Effector memory CD8-positive, alpha-beta T cell (primary cell): Measurements from ENCODE around the gene TCAP.

ENCODE experiments used
- ATAC-seq: fragments of 150-1000 bp; cut with Tn5 transposase; replicated peaks from 2 replicates; pipeline ENCODE4 v1.10.0; 2021; ENCODE audit warnings: mild to moderate bottlenecking, moderate library complexity
- DNase-seq, 3 experiments: peaks; one replicate each; pipeline ENCODE4 v3.0.0; 2021
- H3K27ac Mint-ChIP-seq, 2 donors: one replicate each; pipeline ENCODE4 v1.8.0; 2022; ENCODE audit warnings: mild to moderate bottlenecking in 2 of 2, mixed read lengths in 2 of 2, moderate library complexity in 2 of 2
- H3K27me3 Mint-ChIP-seq, 2 donors: one replicate each; pipeline ENCODE4 v1.8.0; 2022; ENCODE audit warnings: mixed read lengths in 2 of 2
- H3K36me3 Mint-ChIP-seq: one replicate; pipeline ENCODE4 v1.8.0; 2022; ENCODE audit warnings: mild to moderate bottlenecking, moderate library complexity, mixed read lengths; ENCODE audit not compliant: insufficient read depth
- H3K4me1 Mint-ChIP-seq, 2 donors: one replicate each; pipeline ENCODE4 v1.8.0; 2022; ENCODE audit warnings: low read depth in 2 of 2, mixed read lengths in 2 of 2
- H3K4me3 Mint-ChIP-seq, 2 donors: one replicate each; pipeline ENCODE4 v1.8.0; 2022; ENCODE audit warnings: mild to moderate bottlenecking in 2 of 2, mixed read lengths in 2 of 2, moderate library complexity in 2 of 2
- H3K9me3 Mint-ChIP-seq, 2 donors: one replicate each; pipeline ENCODE4 v1.8.0; 2022; ENCODE audit warnings: mixed read lengths in 2 of 2

TCAP gene

DNA sequence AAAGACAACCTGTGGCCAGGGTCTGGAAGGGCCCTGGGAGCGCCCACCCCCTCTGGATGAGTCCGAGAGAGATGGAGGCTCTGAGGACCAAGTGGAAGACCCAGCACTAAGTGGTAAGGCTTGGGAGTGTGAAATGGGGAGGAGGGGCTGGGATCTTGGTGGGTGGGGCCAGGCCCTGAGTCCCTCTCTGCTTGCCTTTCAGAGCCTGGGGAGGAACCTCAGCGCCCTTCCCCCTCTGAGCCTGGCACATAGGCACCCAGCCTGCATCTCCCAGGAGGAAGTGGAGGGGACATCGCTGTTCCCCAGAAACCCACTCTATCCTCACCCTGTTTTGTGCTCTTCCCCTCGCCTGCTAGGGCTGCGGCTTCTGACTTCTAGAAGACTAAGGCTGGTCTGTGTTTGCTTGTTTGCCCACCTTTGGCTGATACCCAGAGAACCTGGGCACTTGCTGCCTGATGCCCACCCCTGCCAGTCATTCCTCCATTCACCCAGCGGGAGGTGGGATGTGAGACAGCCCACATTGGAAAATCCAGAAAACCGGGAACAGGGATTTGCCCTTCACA is 29.5 kb upstream of the TCAP start:
- Mint-ChIP-seq H3K27me3 (peaks cover 15 to 18% of the 10 kb centered on the region in 2 donors), H3K9me3 (no peaks in the 10 kb centered on the region), H3K36me3 (no peaks in the 10 kb centered on the region), H3K27ac (peak overlapping the region; percentile 73 to 93), H3K4me1 (peaks cover 34 to 37% of the 10 kb centered on the region in 2 donors), H3K4me3 (peak overlapping the region; percentile 86 to 93)
- no peak for DNase-seq
- ATAC-seq: no peak

- peaks cover 43 to 44% of the 10 kb centered on the region in 2 donors for H3K4me1 Mint-ChIP-seq
- no peaks in the 10 kb centered on the region for H3K36me3 Mint-ChIP-seq
- H3K27ac Mint-ChIP-seq: peak overlapping the region; percentile 73 to 93
- H3K9me3 Mint-ChIP-seq: no peaks in the 10 kb centered on the region
- DNase-seq (no peak), ATAC-seq (peak; percentile 2)
- H3K27me3 Mint-ChIP-seq: peaks cover 7 to 10% of the 10 kb centered on the region in 2 donors
- H3K4me3 Mint-ChIP-seq: peak overlapping the region; percentile 86 to 93
Measured at GRCh38 chr17:39636587-39636926, 28.6 kb upstream of the TCAP start.

DNA sequence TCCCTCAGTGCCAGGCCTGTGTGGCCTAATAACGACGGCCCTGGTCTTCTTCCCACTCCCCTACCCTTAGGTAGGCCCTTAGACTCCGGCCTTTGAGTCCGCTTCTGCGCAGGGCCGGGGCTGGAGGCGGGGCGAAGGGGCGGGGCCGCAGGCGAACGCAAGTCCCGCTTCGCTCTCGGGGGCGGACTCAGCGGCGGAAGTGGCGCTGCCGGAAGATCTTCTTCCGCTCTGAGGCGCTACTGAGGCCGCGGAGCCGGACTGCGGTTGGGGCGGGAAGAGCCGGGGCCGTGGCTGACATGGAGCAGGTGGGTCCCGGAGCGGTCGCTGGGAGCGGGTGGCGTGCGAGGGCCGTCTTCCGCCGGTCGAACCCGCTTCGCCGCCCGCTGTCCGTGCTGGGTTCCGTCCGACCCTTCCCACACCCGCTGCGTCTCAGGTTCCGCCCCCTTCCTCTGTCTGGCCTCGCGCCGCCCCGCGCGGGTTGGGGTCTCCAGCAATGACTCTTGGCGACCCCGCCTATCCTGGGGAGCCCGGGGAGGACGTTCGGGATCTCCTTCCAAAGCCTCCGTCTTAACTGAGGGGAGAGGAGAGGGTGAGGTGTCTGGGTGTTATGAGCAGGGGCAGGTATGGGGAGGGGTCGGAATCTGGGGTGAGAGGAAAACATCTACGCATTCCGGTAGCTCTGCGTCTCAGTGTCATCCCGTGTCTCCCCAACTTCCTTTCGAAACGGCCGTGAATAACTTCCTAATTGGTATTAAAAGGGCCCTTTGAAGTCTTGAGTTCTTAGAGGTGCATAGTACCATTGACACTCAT is 28.0 kb upstream of the TCAP start, which contains the start of gene STARD3:
Gene STARD3, plus strand, starts transcription at position 218 of the 810 bp plus-strand sequence. CDS start 16,388 bp downstream, outside the sequence.
- H3K9me3 Mint-ChIP-seq: no peaks in the 10 kb centered on the region
- peaks cover 48 to 49% of the 10 kb centered on the region in 2 donors for H3K4me1 Mint-ChIP-seq
- no peaks in the 10 kb centered on the region for H3K36me3 Mint-ChIP-seq
- H3K27me3 Mint-ChIP-seq: peaks cover 1 to 4% of the 10 kb centered on the region in 2 donors
- ATAC-seq: peak; percentile 90
- peak; percentile 83 to 84 (median 84) for DNase-seq
- H3K27ac Mint-ChIP-seq: peak within 1 kb of the TSS; percentile 73 to 93
- peak within 1 kb of the TSS; percentile 86 to 93 for H3K4me3 Mint-ChIP-seq

GRCh38 chr17:39638317-39638716 is 26.8 kb upstream of the TCAP start:
- Mint-ChIP-seq H3K4me3 (peak overlapping the region; percentile 86 to 93), H3K27ac (peak overlapping the region in 1 of 2 donors; percentile 93), H3K36me3 (no peaks in the 10 kb centered on the region), H3K27me3 (no peaks in the 10 kb centered on the region), H3K4me1 (peaks cover 60 to 61% of the 10 kb centered on the region in 2 donors), H3K9me3 (no peaks in the 10 kb centered on the region)
- DNase-seq: no peak
- no peak for ATAC-seq

- H3K36me3 Mint-ChIP-seq: no peaks in the 10 kb centered on the region
- H3K9me3 Mint-ChIP-seq: no peaks in the 10 kb centered on the region
- DNase-seq (no peak), ATAC-seq (no peak)
- no peak overlapping the region for H3K27ac Mint-ChIP-seq
- H3K27me3 Mint-ChIP-seq: no peaks in the 10 kb centered on the region
- H3K4me1 Mint-ChIP-seq: peaks cover 64 to 67% of the 10 kb centered on the region in 2 donors
- peak overlapping the region; percentile 19 to 50 for H3K4me3 Mint-ChIP-seq
Measured at GRCh38 chr17:39639043-39639442, 26.1 kb upstream of the TCAP start.

DNA sequence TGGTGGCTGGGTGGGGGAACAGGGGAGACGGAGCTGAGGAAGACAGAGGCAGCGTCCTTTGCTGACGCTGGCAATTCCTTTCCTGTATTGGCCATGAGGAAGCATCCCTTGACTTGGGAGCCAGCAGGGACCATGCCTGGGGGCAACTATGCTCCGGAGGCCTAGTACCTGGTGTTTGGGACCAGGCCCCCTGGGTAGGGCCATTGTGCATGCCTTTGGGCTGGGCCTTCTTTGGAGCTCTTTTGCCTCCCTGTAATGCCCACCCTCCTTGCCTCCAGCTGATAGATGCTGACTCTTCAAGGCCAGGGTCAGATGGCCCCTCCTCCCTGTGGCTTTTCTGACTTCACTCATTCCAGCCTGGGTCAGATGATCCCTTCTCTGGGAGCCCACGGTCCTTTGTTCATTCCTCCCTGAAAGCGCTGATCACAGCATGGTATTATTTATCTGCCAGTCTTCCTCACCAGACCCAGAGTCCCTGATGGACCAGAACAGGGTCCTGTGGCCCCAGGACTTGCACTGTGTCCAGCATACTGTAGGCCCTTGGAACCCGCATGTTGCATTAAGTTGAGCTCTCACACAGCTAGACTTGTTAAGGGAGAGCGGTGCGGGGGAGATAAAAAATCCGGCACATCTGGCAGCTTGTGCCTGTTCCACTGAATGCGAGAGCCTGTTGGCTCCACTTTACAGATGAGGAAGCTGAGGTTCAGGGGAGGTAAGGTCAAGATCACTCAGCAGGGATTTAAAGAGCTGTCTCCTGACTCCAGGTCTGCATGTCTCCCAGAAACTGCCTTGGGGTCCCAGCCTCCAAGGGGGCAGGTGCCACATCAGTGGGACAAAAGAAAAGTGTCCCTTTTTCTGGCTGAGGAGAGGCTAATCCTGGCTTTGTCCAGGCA is 25.3 kb upstream of the TCAP start:
- Mint-ChIP-seq H3K4me3 (peak overlapping the region; percentile 19 to 52), H3K9me3 (no peaks in the 10 kb centered on the region), H3K4me1 (peaks cover 68 to 69% of the 10 kb centered on the region in 2 donors), H3K27me3 (no peaks in the 10 kb centered on the region), H3K27ac (peak overlapping the region in 1 of 2 donors; percentile 20), H3K36me3 (peaks cover 1% of the 10 kb centered on the region)
- ATAC-seq (no peak), DNase-seq (no peak)

GRCh38 chr17:39640591-39641031 is 24.5 kb upstream of the TCAP start:
- Mint-ChIP-seq H3K4me1 (peaks cover 75 to 77% of the 10 kb centered on the region in 2 donors), H3K27me3 (no peaks in the 10 kb centered on the region), H3K27ac (peak overlapping the region in 1 of 2 donors; percentile 22), H3K4me3 (no peak overlapping the region), H3K36me3 (peaks cover 3% of the 10 kb centered on the region), H3K9me3 (no peaks in the 10 kb centered on the region)
- ATAC-seq (no peak), DNase-seq (no peak)

GRCh38 chr17:39641097-39641496 is 24.1 kb upstream of the TCAP start:
- no peak for ATAC-seq
- Mint-ChIP-seq H3K27me3 (no peaks in the 10 kb centered on the region), H3K4me3 (no peak overlapping the region), H3K36me3 (peaks cover 8% of the 10 kb centered on the region), H3K9me3 (no peaks in the 10 kb centered on the region), H3K4me1 (peaks cover 75 to 80% of the 10 kb centered on the region in 2 donors), H3K27ac (peak overlapping the region; percentile 27 to 73)
- DNase-seq: no peak

DNA sequence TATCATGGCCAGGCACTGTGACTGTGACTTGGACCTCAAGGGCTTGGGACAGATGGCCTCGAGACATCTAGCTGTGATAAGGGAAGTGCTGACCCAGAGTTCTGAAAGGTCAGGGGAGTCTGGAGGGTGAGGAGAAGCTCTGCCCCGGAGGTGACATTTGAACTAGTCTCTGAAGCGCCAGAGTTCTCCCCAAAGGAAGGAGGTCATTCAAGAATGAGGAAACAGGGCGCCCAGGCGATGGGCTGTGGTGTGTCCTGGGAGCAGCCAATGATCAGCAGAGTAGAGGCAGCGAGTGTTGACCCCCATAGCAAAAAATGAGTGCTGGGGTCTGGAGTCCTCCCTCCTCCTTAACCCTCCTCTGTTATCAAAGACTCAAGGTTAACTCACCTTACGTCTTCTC is 23.3 kb upstream of the TCAP start:
- DNase-seq (no peak), ATAC-seq (no peak)
- Mint-ChIP-seq H3K4me1 (peaks cover 71 to 76% of the 10 kb centered on the region in 2 donors), H3K27ac (peak overlapping the region; percentile 27 to 73), H3K4me3 (no peak overlapping the region), H3K9me3 (no peaks in the 10 kb centered on the region), H3K36me3 (peaks cover 10% of the 10 kb centered on the region), H3K27me3 (no peaks in the 10 kb centered on the region)

- H3K4me3 Mint-ChIP-seq: no peak overlapping the region
- H3K4me1 Mint-ChIP-seq: peaks cover 71 to 75% of the 10 kb centered on the region in 2 donors
- H3K36me3 Mint-ChIP-seq: peaks cover 10% of the 10 kb centered on the region
- DNase-seq: no peak
- ATAC-seq: no peak
- peak overlapping the region; percentile 32 to 74 for H3K27ac Mint-ChIP-seq
- no peaks in the 10 kb centered on the region for H3K27me3 Mint-ChIP-seq
- H3K9me3 Mint-ChIP-seq: no peaks in the 10 kb centered on the region
Measured at GRCh38 chr17:39642291-39643074, 22.7 kb upstream of the TCAP start.

DNA sequence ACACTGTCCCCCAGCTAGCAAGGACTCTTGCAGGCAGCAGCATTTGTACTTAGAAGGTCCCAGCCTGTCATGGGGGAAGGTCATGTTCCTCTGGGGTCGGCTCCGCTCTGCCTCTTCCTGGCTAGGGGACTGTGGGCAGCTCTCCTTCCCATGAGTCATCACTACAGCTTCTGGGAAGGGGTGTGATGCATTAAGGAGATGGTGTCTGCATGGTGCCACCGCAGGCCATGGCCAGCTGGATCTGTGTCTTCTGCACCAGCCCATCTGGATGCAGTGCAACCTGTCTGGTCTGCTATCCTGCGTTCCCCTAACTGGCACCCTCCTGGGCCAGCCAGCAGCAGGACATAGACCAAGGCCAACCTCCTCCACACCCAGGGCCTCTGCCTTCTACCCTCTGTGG is 21.9 kb upstream of the TCAP start:
- Mint-ChIP-seq H3K4me3 (no peak overlapping the region), H3K9me3 (no peaks in the 10 kb centered on the region), H3K36me3 (peaks cover 14% of the 10 kb centered on the region), H3K4me1 (peaks cover 64 to 67% of the 10 kb centered on the region in 2 donors), H3K27ac (peak overlapping the region; percentile 67 to 74), H3K27me3 (no peaks in the 10 kb centered on the region)
- DNase-seq (no peak), ATAC-seq (no peak)

GRCh38 chr17:39647256-39647655 is 17.9 kb upstream of the TCAP start:
- H3K27ac Mint-ChIP-seq: no peak overlapping the region
- H3K9me3 Mint-ChIP-seq: no peaks in the 10 kb centered on the region
- H3K27me3 Mint-ChIP-seq: no peaks in the 10 kb centered on the region
- ATAC-seq: no peak
- no peak overlapping the region for H3K4me3 Mint-ChIP-seq
- H3K36me3 Mint-ChIP-seq: peaks cover 18% of the 10 kb centered on the region
- DNase-seq: no peak
- peaks cover 48 to 60% of the 10 kb centered on the region in 2 donors for H3K4me1 Mint-ChIP-seq
